Motor neuron (in vitro differentiated cells): ENCODE data around the gene HEATR5B. TPM values are rescaled to one million over a fixed set of nuclear protein-coding genes. Genes with fewer than 3 reads are reported as not detected.
A peak's percentile ranks its signal among the peaks of the same experiment; 100 is the strongest.

Experiments used
- ATAC-seq, 8 experiments: fragments of 200-7000 bp; cut with Tn5 transposase; replicated peaks in 6 of 8; 2 replicates each; pipeline ENCODE4 v1.8.0; 2021; ENCODE audit warnings: mild to moderate bottlenecking in 8 of 8, moderate library complexity in 8 of 8
- H3K27ac ChIP-seq, 2 donors: fragments of 250-450 bp; sonication (Bioruptor Pico); 2 replicates each; pipeline ENCODE4 v1.9.0; 2021; ENCODE audit warnings: antibody characterized with exemption in 2 of 2, mild to moderate bottlenecking in 2 of 2, moderate library complexity in 1 of 2
- H3K4me1 ChIP-seq, 2 donors: fragments of 250-450 bp; sonication (Bioruptor Pico); replicated peaks in 1 of 2; 2 replicates each; pipeline ENCODE4 v1.6.1; 2021; ENCODE audit warnings: antibody characterized with exemption in 2 of 2, mild to moderate bottlenecking in 2 of 2, moderate library complexity in 1 of 2
- H3K4me3 ChIP-seq, 5 donors: fragments of 250-450 bp; sonication (Bioruptor Pico); 2 replicates each; pipeline ENCODE4 v1.9.0; 2021; ENCODE audit warnings: antibody characterized with exemption in 5 of 5, mild to moderate bottlenecking in 5 of 5, moderate library complexity in 4 of 5
- WGBS, 10 experiments: fragments of 450-650 bp; shearing (Covaris generic); methylation state at CpG; one replicate each; pipeline ENCODE4 v1.0.0; 2022; 5-methylcytosine and 5-hydroxymethylcytosine counted together
- in situ Hi-C, 9 experiments: fragments of 400-800 bp; cut with MboI; loops; one replicate each; pipeline ENCODE4 v1.15.0; 2021; ENCODE audit warnings: low sequenced_read_pairs in 9 of 9, low pct_unique_long_range_greater_than_20kb in 2 of 9; ENCODE audit not compliant: unreplicated experiment in 9 of 9
- total RNA-seq, 8 experiments: library from RNA; unstranded; fragments of 300-600 nt; gene quantifications; 2 replicates each; pipeline versions ENCODE4 v1.2.3 to v1.2.4, GENCODE V29; 2022

The HEATR5B gene
- total RNA-seq, 8 experiments from 2014 or later = 15.6 to 34.6 (median 25.3) TPM

DNA sequence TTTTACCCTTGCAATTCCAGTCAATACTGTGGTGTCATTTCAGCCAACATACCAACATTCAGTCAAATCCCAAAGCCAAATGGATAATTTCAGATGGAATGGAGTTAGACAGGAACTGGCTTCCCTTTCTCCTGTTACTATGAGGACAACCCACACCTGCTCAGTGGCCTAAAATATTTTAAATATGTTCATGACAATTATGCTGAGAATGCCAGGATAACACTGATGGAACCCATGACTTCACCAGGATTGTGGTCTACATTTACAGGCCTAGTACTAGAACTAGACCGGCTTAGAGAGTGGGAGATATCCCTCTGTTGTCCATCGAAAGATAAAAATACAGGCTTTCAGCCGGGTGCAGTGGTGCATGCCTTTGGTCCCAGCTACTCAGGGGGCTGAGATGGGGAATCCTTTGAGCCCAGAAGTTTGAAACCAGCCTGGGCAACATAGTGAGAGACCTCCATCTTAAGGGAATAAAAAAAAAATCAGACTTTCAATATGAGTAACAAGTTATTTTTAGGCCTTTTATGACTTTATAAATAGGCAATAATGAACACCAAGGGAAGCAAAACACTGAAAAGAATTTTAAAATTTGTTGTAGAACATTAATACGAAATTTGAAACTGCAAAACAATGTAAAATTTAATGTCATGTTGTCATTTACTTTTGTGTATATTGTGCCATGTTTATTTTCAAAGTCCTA lies 14.4 kb upstream of the HEATR5B start:
- no peak overlapping the region for H3K27ac ChIP-seq
- H3K4me1 ChIP-seq = no peaks in the 10 kb centered on the region
- 80 to 100% (median 88%) methylated on average over 1 to 4 of the region's 4 CpGs for WGBS, 10 experiments
- ATAC-seq = no peak
- no peak overlapping the region for H3K4me3 ChIP-seq
- in situ Hi-C loops = no loop called here

DNA sequence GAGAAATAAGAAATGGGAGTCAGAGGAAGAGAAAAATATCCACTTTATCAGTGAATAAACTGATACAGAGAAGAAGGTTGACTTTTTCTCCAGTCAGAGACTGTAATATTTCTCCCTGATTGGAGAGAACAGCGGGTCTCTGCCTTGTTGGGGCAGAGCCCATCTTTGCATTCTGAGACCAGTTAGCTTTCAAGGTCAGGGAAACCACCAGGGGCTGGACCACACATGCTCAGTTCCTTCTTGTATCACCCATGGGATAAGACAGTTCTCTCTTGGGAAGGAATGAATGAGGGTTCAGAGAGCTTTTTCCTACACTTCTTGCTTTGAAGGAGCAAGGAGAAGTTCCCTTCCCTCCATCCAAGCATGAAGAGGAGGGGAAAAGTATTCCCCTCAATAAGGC lies 12.4 kb upstream of the HEATR5B start:
- no peak for ATAC-seq

DNA sequence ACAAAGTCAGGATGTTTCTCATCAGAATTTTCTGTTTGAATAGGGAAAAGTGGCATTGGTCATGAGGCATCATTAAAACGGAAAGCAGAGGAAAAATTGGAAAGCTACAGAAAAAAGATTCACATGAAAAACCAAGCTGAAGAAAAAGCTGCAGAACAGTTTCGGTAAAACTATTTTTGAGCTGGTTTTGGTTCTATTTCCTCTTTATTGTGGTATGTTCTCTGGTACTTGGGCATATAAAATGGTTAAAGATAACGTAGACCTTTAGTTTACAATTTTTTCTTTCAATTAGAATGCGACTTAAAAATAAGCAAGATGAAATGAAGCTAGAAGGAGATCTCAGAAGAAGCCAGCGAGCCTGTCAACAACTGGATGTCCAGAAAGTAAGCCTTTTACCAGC lies 7.7 kb upstream of the HEATR5B start:
- Histone ChIP-seq H3K4me1 (no peaks in the 10 kb centered on the region), H3K4me3 (no peak overlapping the region), H3K27ac (no peak overlapping the region)
- WGBS, 10 experiments = 68 to 93% (median 88%) methylated on average over 2 to 5 of the region's 5 CpGs
- in situ Hi-C loops = no loop called here
- ATAC-seq = no peak

More for the DNA sequence above, 12.4 kb upstream of the HEATR5B start:
- Histone ChIP-seq H3K4me1 (no peaks in the 10 kb centered on the region), H3K27ac (no peak overlapping the region), H3K4me3 (no peak overlapping the region)
- in situ Hi-C loops = no loop called here
- WGBS, 10 experiments = 80 to 100% (median 100%) methylated on average over 1 of the region's 1 CpG; no CpG with 5 or more reads in 3 of the 10 experiments

DNA sequence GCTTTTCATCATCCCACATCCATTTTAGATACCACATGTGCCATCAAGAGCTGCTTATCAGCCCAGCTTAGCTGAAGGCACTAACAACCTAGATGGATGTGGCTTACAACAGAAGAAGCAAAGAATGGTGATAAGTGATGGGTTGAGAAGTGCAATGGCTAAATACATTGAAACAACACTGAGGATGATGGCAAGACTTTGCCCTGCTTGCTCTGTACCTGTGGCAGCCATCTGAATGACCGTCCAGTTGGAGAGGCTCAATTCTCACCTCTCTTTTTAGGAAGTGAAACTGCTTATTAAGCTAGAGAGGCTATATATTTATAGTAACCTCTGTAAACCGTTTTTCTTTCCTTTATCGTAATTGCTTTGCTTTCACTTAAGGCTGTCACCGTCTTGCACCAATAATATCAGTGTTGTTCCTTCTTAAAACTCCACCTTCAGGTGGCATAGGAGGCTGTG lies 5.9 kb upstream of the HEATR5B start:
- Histone ChIP-seq H3K27ac (no peak overlapping the region), H3K4me1 (peaks cover 0 to 3% of the 10 kb centered on the region in 2 donors), H3K4me3 (no peak overlapping the region)
- ATAC-seq = no peak
- in situ Hi-C loops = no loop called here
- WGBS, 10 experiments = 83 to 100% (median 95%) methylated on average over 3 to 4 of the region's 4 CpGs; no CpG with 5 or more reads in 2 of the 10 experiments

DNA sequence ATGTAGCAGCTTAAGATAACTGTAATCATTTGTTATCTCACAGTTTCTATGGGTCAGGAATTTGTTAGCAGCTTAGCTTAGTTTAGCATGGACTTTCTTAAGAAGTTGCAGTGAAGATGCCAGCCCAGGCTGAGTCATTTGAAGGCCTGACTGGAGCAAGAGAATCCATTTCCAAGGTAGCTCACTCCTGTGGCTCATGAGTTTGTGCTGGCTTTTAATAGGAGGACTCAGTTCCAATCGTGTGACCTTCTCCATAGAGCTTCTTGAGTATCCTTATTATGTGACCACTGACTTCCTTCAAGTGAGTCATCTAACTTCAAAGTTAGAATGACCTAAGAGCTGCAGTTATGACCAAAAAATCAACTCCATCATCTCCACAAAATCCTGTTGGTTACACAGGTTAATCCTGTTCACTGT lies 1.6 kb upstream of the HEATR5B start:
- H3K4me1 ChIP-seq = peaks cover 4 to 10% of the 10 kb centered on the region in 2 donors
- no peak for ATAC-seq
- 14 to 100% (median 67%) methylated on average over 1 of the region's 1 CpG; no CpG with 5 or more reads in 4 of the 10 experiments for WGBS, 10 experiments
- no peak overlapping the region for H3K27ac ChIP-seq
- in situ Hi-C loops = no loop called here
- no peak overlapping the region for H3K4me3 ChIP-seq

DNA sequence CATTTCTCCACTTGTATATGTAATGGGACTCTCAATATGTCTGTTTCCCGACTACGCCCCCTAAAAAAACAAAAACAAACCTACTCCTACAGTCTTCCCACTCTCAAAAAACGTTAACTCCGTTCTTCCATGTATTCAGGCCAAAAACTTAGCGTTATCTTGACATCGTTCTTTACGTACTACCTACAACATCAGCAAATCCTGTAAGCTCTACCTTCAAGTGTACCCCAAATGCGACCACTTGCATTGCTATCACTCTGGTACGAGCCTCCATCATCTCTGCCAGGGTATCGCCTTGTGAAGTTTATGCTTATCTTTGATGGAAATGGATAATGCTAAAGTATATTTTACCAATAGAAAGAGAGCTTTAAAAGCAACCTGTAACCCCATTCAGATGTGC lies 625 bp upstream of the HEATR5B start:
- Histone ChIP-seq H3K4me3 (peak overlapping the region; percentile 57 to 91 (median 66)), H3K4me1 (peaks cover 4 to 10% of the 10 kb centered on the region in 2 donors), H3K27ac (no peak overlapping the region)
- no peak for ATAC-seq
- 0 to 7% (median 0%) methylated on average over 4 to 10 of the region's 10 CpGs; no CpG with 5 or more reads in 2 of the 10 experiments for WGBS, 10 experiments
- in situ Hi-C loops = no loop called here

DNA sequence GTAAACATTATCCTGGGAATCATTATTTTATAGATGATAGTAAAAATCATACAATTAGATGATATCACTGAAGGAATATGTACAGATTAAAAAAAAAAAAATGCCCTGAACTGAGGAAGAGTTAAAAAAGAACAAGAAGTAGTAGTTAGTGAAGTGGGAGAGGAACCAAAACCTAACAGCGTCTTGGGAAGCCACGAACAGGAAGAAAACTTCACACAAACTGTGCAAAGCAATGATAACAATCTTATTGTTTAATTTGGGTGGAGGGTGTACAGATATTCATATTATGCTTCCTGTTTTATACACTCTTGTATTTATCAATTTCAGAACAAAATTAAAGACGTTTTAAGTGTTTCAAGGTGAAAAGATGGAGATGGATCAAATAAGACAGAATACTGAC lies 3.5 kb downstream of the HEATR5B start:
- in situ Hi-C loops = no loop called here
- Histone ChIP-seq H3K4me1 (peaks cover 4 to 10% of the 10 kb centered on the region in 2 donors), H3K27ac (no peak overlapping the region), H3K4me3 (no peak overlapping the region)
- ATAC-seq = no peak
- 58 to 88% (median 70%) methylated on average over 1 to 3 of the region's 3 CpGs for WGBS, 10 experiments

DNA sequence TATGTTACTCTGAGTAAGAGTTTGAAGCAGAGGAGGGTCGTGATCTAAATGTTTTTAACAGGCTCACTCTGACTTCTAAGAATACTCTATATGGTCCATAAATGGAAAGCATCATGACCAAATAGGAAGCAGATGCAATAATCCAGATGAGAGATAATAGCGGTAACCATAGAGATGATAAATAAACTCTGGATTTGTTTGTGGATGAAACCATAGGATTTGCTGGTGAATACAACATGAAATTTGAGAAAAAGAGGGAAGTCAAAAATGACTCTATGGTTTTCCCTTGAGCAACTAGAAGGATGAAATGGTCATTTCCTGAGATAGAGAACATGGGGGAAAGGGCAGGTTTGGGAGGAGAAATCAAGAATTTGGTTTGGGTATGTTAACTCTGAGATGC lies 3.9 kb downstream of the HEATR5B start:
- in situ Hi-C loops = no loop called here
- H3K27ac ChIP-seq = no peak overlapping the region
- H3K4me3 ChIP-seq = no peak overlapping the region
- H3K4me1 ChIP-seq = peaks cover 4 to 10% of the 10 kb centered on the region in 2 donors
- ATAC-seq = no peak
- 61 to 100% (median 93%) methylated on average over 1 to 2 of the region's 2 CpGs; no CpG with 5 or more reads in 2 of the 10 experiments for WGBS, 10 experiments

DNA sequence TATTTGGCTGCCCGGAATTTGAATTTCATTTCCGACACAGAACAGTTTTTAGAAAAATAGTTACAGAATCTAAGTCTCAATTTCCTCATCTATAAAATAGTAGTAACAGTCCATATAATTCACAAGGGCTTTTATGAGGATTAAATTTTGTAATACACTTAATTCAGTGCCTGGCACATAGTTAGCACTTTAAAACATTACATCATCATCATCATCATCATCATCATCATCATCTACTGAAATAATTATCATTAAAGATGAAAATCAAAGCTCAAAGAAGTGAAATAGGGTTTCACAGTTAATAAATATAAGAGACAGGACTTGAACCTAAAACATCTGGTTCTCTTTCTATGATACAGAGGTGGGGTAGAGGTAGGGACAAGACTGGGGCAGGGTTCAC lies 13.2 kb downstream of the HEATR5B start:
- in situ Hi-C loops = no loop called here
- Histone ChIP-seq H3K4me3 (no peak overlapping the region), H3K27ac (no peak overlapping the region), H3K4me1 (no peaks in the 10 kb centered on the region)
- 89 to 100% (median 100%) methylated on average over 1 to 2 of the region's 2 CpGs; no CpG with 5 or more reads in 4 of the 10 experiments for WGBS, 10 experiments
- no peak for ATAC-seq

DNA sequence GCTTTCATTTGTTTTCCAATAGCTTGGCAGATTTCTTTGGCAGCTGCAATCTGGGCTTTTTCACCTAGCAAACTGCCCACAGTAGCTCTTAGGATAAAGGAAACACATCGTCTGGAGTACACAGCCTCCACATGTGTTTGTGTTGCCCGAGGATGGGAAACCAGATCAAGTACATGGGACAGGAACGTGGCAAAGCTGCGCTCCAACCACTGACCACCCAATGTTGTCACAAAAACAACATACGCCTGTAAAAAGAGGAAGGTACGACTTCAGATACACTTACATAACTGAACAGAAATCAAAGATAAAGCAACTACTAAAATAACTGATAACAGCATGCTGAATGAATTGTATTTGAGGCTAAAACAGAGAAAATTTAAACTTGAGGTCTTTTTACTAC lies 15.5 kb downstream of the HEATR5B start:
- ATAC-seq = no peak
- no peak overlapping the region for H3K4me3 ChIP-seq
- H3K4me1 ChIP-seq = no peaks in the 10 kb centered on the region
- 81 to 94% (median 87%) methylated on average over 2 to 6 of the region's 6 CpGs; no CpG with 5 or more reads in 3 of the 10 experiments for WGBS, 10 experiments
- H3K27ac ChIP-seq = no peak overlapping the region
- in situ Hi-C loops = no loop called here

DNA sequence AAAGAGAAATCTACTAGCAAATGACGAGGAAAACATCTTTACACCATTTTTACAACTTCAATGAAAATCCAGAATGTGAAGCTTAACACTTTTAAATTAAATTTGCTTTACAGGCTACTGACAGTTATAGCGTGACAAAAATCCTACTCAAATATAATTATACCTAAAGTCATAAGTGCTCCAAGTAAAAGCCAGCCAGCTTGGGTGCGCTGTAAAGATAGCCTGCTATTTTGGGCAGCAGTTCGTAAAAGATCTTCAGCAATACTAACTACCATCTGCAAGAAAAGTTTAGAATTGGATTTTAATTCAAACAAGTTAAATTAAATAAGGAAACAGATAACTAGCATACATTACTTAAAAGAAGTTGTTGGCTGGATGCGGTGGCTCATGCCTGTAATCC lies 22.4 kb downstream of the HEATR5B start:
- in situ Hi-C loops = no loop called here
- no peak overlapping the region for H3K27ac ChIP-seq
- ATAC-seq = no peak
- WGBS, 10 experiments = 46 to 100% (median 96%) methylated on average over 2 to 5 of the region's 5 CpGs; no CpG with 5 or more reads in 2 of the 10 experiments
- no peaks in the 10 kb centered on the region for H3K4me1 ChIP-seq
- H3K4me3 ChIP-seq = no peak overlapping the region

DNA sequence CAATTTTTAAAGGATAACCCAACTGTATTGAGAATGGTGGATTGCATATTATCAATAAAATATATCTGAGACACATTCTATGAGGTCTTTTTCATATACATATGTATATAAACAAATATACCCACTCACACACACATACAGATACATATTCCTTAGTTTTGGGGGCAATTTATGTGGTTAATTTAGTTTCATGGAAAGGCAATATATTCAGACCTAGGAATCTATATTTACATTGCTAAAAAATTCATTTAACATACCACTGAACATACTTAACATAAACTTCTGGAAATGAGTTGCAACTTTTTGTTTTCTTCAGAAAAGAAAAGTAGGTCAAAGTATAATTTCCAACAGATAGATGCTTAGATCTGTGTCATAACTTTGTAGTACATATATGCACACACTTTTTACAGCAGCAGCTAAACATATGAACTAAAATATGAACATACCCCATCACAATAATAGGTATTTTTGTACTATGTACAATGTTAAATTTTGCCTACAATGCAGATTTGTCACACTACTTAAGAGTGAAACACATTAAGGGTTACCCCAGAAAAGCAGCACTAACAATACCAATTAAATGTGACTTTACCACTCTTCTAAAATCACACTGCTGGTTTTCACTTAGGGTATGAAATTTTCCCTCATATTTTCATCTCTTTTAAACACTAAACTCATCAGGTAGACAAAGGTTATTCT lies 23.0 kb downstream of the HEATR5B start:
- no peak overlapping the region for H3K4me3 ChIP-seq
- H3K4me1 ChIP-seq = no peaks in the 10 kb centered on the region
- in situ Hi-C loops = no loop called here
- peak in 3 of 8 experiments; percentile 30 to 92 (median 47) for ATAC-seq
- no peak overlapping the region for H3K27ac ChIP-seq

DNA sequence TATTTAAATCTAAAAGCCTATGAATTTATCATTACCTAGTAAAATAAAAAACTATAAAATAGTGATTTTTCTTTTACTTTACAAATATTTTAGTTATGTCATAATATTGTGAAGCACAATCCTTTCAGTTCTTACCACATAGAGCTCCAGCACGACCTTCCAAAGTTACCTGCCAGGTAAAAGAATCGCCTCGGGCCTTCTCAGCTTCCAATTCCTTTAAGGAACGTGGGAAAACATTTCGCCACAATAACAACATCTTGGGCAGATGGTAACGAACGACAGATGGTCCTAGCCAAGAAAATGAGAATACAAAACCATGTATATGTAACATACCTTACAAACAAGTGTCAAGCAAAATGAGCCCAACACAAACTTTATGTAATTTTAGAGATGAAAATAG lies 23.7 kb downstream of the HEATR5B start:
- no peak overlapping the region for H3K4me3 ChIP-seq
- in situ Hi-C loops = no loop called here
- no peaks in the 10 kb centered on the region for H3K4me1 ChIP-seq
- ATAC-seq = no peak
- no peak overlapping the region for H3K27ac ChIP-seq
- 57 to 100% (median 90%) methylated on average over 2 to 7 of the region's 7 CpGs for WGBS, 10 experiments
